Gastrocnemius medialis (tissue), 4 donors: Measurements from ENCODE around the gene ACTL10. TPM values are rescaled to one million over a fixed set of nuclear protein-coding genes. Genes with fewer than 3 reads are reported as not detected.

Experiments used
- ATAC-seq, 2 donors: fragments of 150-250 bp; one replicate each; pipeline ENCODE4 v1.9.1; 2016
- DNase-seq, 2 donors: peaks; one replicate each; pipeline ENCODE4 v3.0.0-alpha.2; 2019
- H3K27ac ChIP-seq, 4 donors: fragments of 200-600 bp; sonication (generic); 1 replicate in 1 of 4; 2 replicates in 3 of 4; pipeline ENCODE4 v1.5.1; 2016 to 2018; ENCODE audit warnings: mild to moderate bottlenecking in 2 of 4, moderate library complexity in 1 of 4
- H3K27me3 ChIP-seq, 3 donors: fragments of 200-600 bp; sonication (generic) in 2 of 3; 1 replicate in 1 of 3; 2 replicates in 2 of 3; pipeline versions ENCODE4 v1.5.1 to v1.6.0; 2016 to 2019; ENCODE audit warnings: mild to moderate bottlenecking in 1 of 3, moderate library complexity in 1 of 3
- H3K36me3 ChIP-seq, 2 donors: fragments of 200-600 bp; sonication (generic) in 1 of 2; one replicate each; pipeline ENCODE4 v1.5.1; 2017 to 2018
- H3K4me1 ChIP-seq, 2 donors: fragments of 200-600 bp; sonication (generic) in 1 of 2; one replicate each; pipeline ENCODE4 v1.5.1; 2016 to 2017; ENCODE audit warnings: mild to moderate bottlenecking in 2 of 2
- H3K4me3 ChIP-seq, 4 donors: fragments of 200-600 bp; sonication (generic) in 3 of 4; 1 replicate in 1 of 4; 2 replicates in 3 of 4; pipeline ENCODE4 v1.5.1; 2016 to 2019; ENCODE audit warnings: mild to moderate bottlenecking in 2 of 4
- H3K9me3 ChIP-seq, 3 donors: fragments of 200-600 bp; sonication (generic) in 2 of 3; 1 replicate in 1 of 3; 2 replicates in 2 of 3; pipeline ENCODE4 v1.5.1; 2016 to 2019
- POLR2A ChIP-seq, 2 donors: fragments of 450-650 bp; IDR thresholded peaks; one replicate each; pipeline ENCODE4 v1.6.1; 2017; ENCODE audit warnings: antibody characterized with exemption in 2 of 2, mild to moderate bottlenecking in 2 of 2, moderate library complexity in 2 of 2
- in situ Hi-C, 4 donors: fragments of 200-750 bp; cut with MboI; loops; one replicate each; pipeline versions ENCODE4 v1.15.0 to v1.8.0; 2017; ENCODE audit warnings: low sequenced_read_pairs in 4 of 4
- intact Hi-C: fragments of 100-400 bp; cut with DNase I; formaldehyde crosslinking; loops from one replicate; pipeline ENCODE4 v1.15.1; 2023; ENCODE audit warnings: low total_unique reads
- total RNA-seq, 4 donors: library from RNA; depleted of rRNA; stranded (reverse); fragments of >200 nt; gene quantifications; one replicate each; pipeline versions ENCODE4 v1.1.0 to v1.2.3, GENCODE V29; 2016
- TF ChIP-seq, protein P1 (sequence below), 5 experiments: fragments of 450-650 bp in 3 of 5; fragments of 200-600 bp in 2 of 5; sonication (generic) in 2 of 5; IDR thresholded peaks in 4 of 5; conservative IDR thresholded peaks in 1 of 5; 1 replicate in 4 of 5; 2 replicates in 1 of 5; pipeline ENCODE4 v1.5.1; 2016 to 2019; ENCODE audit warnings: antibody characterized with exemption in 5 of 5, mild to moderate bottlenecking in 3 of 5, moderate library complexity in 3 of 5

ACTL10 gene
- total RNA-seq, 4 donors from 2014 or later: 0.22 to 0.39 TPM; not detected in 2

DNA sequence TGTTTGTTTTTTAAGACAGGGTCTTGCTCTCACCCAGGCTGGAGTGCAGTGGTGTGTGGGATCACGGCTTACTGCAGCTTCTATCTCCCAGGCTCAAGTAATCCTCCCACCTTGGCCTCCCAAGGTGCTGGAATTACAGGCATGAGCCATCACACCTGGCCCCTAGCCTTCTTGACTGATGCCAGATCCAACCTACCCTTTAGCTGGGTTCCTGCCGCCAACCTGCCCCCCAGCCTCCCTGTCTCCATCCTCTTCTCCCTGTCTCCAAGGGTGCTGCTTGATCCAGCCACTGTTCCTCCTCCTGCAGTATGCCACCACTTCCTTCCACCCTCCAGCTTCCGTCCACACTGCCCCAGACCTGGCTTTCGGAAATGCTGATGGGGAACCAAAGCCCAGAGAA is 7.8 kb upstream of the ACTL10 start:
- intact Hi-C loops: no loop called here
- in situ Hi-C loops: loop anchor here in 1 of 4 donors (10.0 kb wide), 1 partner anchor 204 kb away; no protein-coding TSS in a partner anchor
- no peak for ATAC-seq

DNA sequence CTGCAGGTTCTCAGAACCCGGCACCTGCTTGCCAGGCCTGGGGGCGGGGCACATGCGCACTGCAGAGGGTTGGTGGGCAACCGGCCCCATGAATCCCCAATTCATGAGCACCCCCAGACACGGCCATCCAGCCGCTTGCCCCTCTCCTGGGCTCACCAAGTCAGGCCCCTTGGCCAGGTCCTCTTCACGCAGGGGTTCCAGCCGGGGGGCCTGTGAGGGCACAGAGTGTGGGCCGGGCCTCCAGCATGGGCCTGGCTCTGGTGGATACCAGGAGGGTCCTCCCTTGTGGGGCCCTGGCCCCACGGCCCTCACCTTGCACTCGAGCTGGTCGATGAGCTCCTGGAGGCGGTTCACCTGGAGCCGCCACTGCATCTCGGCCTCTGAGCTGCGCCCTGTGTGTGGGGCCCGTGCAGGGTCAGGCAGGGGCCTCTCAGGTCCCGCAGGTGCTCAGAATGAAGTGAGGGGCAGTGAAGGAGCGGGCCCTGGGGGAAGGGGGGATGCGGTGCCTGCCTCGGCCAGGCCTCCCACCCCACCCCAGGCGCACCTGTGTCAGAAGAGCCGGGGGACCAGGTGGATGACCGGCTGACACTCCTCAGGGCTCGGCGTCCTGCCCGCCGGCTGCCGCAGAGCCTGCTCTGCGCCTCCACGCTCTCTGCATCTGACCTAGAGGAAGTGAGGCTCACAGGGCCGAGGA is 7.3 kb upstream of the ACTL10 start:
- no peaks in the 10 kb centered on the region for H3K9me3 ChIP-seq
- H3K36me3 ChIP-seq: peaks cover 0 to 41% of the 10 kb centered on the region in 2 donors
- intact Hi-C loops (loop anchor here (10.0 kb wide), 2 partner anchors 175 to 335 kb away; partner anchors contain the start of gene RALY), in situ Hi-C loops (loop anchor here in 2 of 4 donors (10.0 kb wide), 2 partner anchors 195 to 205 kb away; no protein-coding TSS in a partner anchor)
- no peak overlapping the region for H3K4me3 ChIP-seq
- ATAC-seq (no peak), DNase-seq (no peak)
- H3K4me1 ChIP-seq: peaks cover 7 to 13% of the 10 kb centered on the region in 2 donors
- no peak overlapping the region for H3K27ac ChIP-seq
- TF ChIP-seq, protein P1, sequence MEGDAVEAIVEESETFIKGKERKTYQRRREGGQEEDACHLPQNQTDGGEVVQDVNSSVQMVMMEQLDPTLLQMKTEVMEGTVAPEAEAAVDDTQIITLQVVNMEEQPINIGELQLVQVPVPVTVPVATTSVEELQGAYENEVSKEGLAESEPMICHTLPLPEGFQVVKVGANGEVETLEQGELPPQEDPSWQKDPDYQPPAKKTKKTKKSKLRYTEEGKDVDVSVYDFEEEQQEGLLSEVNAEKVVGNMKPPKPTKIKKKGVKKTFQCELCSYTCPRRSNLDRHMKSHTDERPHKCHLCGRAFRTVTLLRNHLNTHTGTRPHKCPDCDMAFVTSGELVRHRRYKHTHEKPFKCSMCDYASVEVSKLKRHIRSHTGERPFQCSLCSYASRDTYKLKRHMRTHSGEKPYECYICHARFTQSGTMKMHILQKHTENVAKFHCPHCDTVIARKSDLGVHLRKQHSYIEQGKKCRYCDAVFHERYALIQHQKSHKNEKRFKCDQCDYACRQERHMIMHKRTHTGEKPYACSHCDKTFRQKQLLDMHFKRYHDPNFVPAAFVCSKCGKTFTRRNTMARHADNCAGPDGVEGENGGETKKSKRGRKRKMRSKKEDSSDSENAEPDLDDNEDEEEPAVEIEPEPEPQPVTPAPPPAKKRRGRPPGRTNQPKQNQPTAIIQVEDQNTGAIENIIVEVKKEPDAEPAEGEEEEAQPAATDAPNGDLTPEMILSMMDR (IDR thresholded peaks at IDR 0.05 in 4 of 5, conservative IDR thresholded peaks at IDR 0.05 in 1 of 5): no peak
- TF ChIP-seq POLR2A (IDR thresholded peaks at IDR 0.05): no peak
- H3K27me3 ChIP-seq: no peaks in the 10 kb centered on the region

More for the DNA sequence above, 7.8 kb upstream of the ACTL10 start:
- Histone ChIP-seq H3K27me3 (no peaks in the 10 kb centered on the region), H3K9me3 (no peaks in the 10 kb centered on the region), H3K4me3 (no peak overlapping the region), H3K27ac (no peak overlapping the region), H3K36me3 (peaks cover 0 to 41% of the 10 kb centered on the region in 2 donors), H3K4me1 (peaks cover 7 to 10% of the 10 kb centered on the region in 2 donors)
- TF ChIP-seq, protein P1 (IDR thresholded peaks at IDR 0.05 in 4 of 5, conservative IDR thresholded peaks at IDR 0.05 in 1 of 5): no peak
- TF ChIP-seq POLR2A (IDR thresholded peaks at IDR 0.05): no peak
- DNase-seq: no peak

DNA sequence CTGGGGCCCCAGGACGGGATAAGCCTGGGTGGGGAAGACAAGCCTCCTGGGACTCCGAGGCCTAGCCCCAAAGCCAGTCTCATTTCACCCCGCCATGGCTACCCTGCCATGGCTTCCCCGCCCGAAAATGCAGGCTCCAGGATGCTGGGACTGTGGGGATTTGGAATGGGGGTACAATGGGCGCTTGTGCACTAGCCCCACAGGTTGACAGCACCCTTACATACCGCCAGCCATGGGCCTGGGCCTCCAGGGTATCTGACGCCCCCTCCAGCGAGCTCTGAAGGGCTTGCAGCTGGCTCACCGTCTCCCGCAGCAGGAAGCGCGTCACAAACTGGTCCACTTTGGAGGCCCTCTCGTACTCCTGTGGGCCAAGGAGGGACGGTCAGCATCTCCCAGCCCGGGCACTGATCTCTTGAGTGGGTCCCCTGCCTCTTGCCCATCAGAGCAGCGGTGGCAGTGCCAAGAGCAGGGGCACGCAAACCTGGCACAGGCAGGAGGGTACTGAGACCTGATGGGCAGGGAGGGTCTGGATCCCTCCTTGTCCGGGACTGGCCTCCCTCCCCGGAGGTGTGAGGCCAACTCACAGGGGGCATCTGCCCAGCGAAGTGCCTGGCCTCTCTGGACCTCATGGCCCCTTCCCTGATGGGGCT is 6.6 kb upstream of the ACTL10 start:
- H3K4me1 ChIP-seq: peaks cover 7 to 15% of the 10 kb centered on the region in 2 donors
- DNase-seq (no peak), ATAC-seq (no peak)
- H3K36me3 ChIP-seq: peaks cover 0 to 41% of the 10 kb centered on the region in 2 donors
- H3K9me3 ChIP-seq: no peaks in the 10 kb centered on the region
- no peak overlapping the region for H3K4me3 ChIP-seq
- TF ChIP-seq POLR2A (IDR thresholded peaks at IDR 0.05): no peak
- TF ChIP-seq, protein P1 (IDR thresholded peaks at IDR 0.05 in 4 of 5, conservative IDR thresholded peaks at IDR 0.05 in 1 of 5): no peak
- in situ Hi-C loops: loop anchor here in 1 of 4 donors (10.0 kb wide), 1 partner anchor 195 kb away; no protein-coding TSS in a partner anchor
- H3K27ac ChIP-seq: no peak overlapping the region
- H3K27me3 ChIP-seq: no peaks in the 10 kb centered on the region
- intact Hi-C loops: loop anchor here (10.0 kb wide), 2 partner anchors 175 to 335 kb away; partner anchors contain the start of gene RALY

DNA sequence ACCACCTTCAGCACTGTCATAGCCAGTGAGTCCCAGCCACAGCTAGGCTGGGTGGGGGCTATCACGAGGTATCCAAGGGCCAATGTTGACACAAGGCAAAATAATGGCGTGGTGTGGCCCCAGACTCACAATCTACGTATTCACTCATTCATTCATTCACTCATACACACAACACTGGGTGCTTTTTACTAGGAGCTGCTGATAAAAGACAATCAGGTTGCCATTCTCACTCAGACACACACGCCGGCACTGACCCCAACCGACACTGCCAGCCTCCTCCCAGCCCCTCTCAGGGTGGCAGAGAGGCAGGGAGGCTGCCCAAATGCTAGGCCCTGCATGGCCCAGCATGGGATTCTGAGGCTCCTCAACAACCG is 6.1 kb upstream of the ACTL10 start:
- no peaks in the 10 kb centered on the region for H3K27me3 ChIP-seq
- in situ Hi-C loops (loop anchor here in 1 of 4 donors (10.0 kb wide), 1 partner anchor 196 kb away; no protein-coding TSS in a partner anchor), intact Hi-C loops (loop anchor here (10.0 kb wide), 2 partner anchors 176 to 334 kb away; partner anchors contain the start of gene RALY)
- ATAC-seq (no peak), DNase-seq (no peak)
- H3K4me3 ChIP-seq: no peak overlapping the region
- H3K27ac ChIP-seq: no peak overlapping the region
- no peaks in the 10 kb centered on the region for H3K9me3 ChIP-seq
- peaks cover 0 to 41% of the 10 kb centered on the region in 2 donors for H3K36me3 ChIP-seq
- no peak for TF ChIP-seq POLR2A (IDR thresholded peaks at IDR 0.05)
- TF ChIP-seq, protein P1 (IDR thresholded peaks at IDR 0.05 in 4 of 5, conservative IDR thresholded peaks at IDR 0.05 in 1 of 5): no peak
- peaks cover 7 to 15% of the 10 kb centered on the region in 2 donors for H3K4me1 ChIP-seq
